Omental fat pad (tissue), 4 donors: ENCODE results near the gene AQP12B. TPM values are rescaled to one million over a fixed set of nuclear protein-coding genes. Genes with fewer than 3 reads are reported as not detected.

ENCODE experiments used
- ATAC-seq: fragments of 150-250 bp; one replicate; pipeline ENCODE4 v1.9.1; 2016; ENCODE audit warnings: mild to moderate bottlenecking, moderate library complexity; ENCODE audit not compliant: low FRiP score
- DNase-seq: peaks from one replicate; pipeline ENCODE4 v3.0.0-alpha.2; 2019; ENCODE audit warnings: low spot score
- CTCF ChIP-seq, 3 donors: fragments of 450-650 bp; IDR thresholded peaks; one replicate each; pipeline ENCODE4 v1.5.1; 2016 to 2017; ENCODE audit warnings: antibody characterized with exemption in 3 of 3, mild to moderate bottlenecking in 3 of 3, moderate library complexity in 2 of 3
- total RNA-seq, 4 donors: library from RNA; depleted of rRNA; stranded (reverse); fragments of >200 nt; gene quantifications; one replicate each; pipeline ENCODE4 v1.1.0, GENCODE V29; 2016

The AQP12B gene
- total RNA-seq, 4 donors from 2014 or later, result not detected

GRCh38 chr2:240717181-240717641 lies 34.5 kb upstream of the AQP12B start:
- DNase-seq (no peak), ATAC-seq (no peak)
- TF ChIP-seq CTCF (IDR thresholded peaks at IDR 0.05), result no peak

GRCh38 chr2:240716130-240716798 lies 33.6 kb upstream of the AQP12B start:
- no peak for TF ChIP-seq CTCF (IDR thresholded peaks at IDR 0.05)
- DNase-seq (no peak), ATAC-seq (no peak)

- no peak for TF ChIP-seq CTCF (IDR thresholded peaks at IDR 0.05)
- DNase-seq (no peak), ATAC-seq (no peak)
These were observed 32.4 kb upstream of the AQP12B start for GRCh38 chr2:240714747-240715725.

GRCh38 chr2:240713928-240714746 lies 31.5 kb upstream of the AQP12B start:
- DNase-seq, result no peak
- ATAC-seq, result no peak
- no peak for TF ChIP-seq CTCF (IDR thresholded peaks at IDR 0.05)

- DNase-seq (no peak), ATAC-seq (no peak)
- no peak for TF ChIP-seq CTCF (IDR thresholded peaks at IDR 0.05)
These were observed 30.6 kb upstream of the AQP12B start for GRCh38 chr2:240713071-240713927.

GRCh38 chr2:240712121-240712520 lies 29.4 kb upstream of the AQP12B start:
- ATAC-seq (no peak), DNase-seq (no peak)
- no peak for TF ChIP-seq CTCF (IDR thresholded peaks at IDR 0.05)
